Lower leg skin (tissue), 3 donors: ENCODE measurements around the gene DLGAP1.

Source experiments
- CTCF ChIP-seq, 3 donors: fragments of 450-650 bp; IDR thresholded peaks; one replicate each; pipeline ENCODE4 v1.5.1; 2016; ENCODE audit warnings: antibody characterized with exemption in 3 of 3, mild to moderate bottlenecking in 3 of 3, moderate library complexity in 2 of 3
- POLR2A ChIP-seq, 2 donors: fragments of 450-650 bp; IDR thresholded peaks; one replicate each; pipeline ENCODE4 v1.6.1; 2016 to 2017; ENCODE audit warnings: antibody characterized with exemption in 2 of 2, mild to moderate bottlenecking in 1 of 2, moderate library complexity in 1 of 2

GRCh38 chr18:3852321-3852720, 602.8 kb downstream of the DLGAP1 start:
- TF ChIP-seq POLR2A (IDR thresholded peaks at IDR 0.05): no peak
- TF ChIP-seq CTCF (IDR thresholded peaks at IDR 0.05): no peak
